Measurements from ENCODE around the gene TMEM19. TPM values are rescaled to one million over a fixed set of nuclear protein-coding genes. Genes with fewer than 3 reads are reported as not detected.

TMEM19 gene
- total and polyA plus RNA-seq, 7 donors: 6.0 to 31.1 (median 18.8) TPM

GRCh38 chr12:71721783-71722505 is 36.1 kb downstream of the TMEM19 start:
- Histone ChIP-seq H3K9me3 (no peaks in the 10 kb centered on the region), H3K27ac (no peak overlapping the region), H3K27me3 (ENCODE audit: insufficient read depth in 3 of 3, low read length in 2 of 3) (no peaks in the 10 kb centered on the region), H3K36me3 (ENCODE audit: insufficient read depth in 1 of 2, low read depth in 1 of 2) (no peaks in the 10 kb centered on the region), H3K4me1 (no peaks in the 10 kb centered on the region), H3K4me3 (no peak overlapping the region)
- TF ChIP-seq, protein P1, sequence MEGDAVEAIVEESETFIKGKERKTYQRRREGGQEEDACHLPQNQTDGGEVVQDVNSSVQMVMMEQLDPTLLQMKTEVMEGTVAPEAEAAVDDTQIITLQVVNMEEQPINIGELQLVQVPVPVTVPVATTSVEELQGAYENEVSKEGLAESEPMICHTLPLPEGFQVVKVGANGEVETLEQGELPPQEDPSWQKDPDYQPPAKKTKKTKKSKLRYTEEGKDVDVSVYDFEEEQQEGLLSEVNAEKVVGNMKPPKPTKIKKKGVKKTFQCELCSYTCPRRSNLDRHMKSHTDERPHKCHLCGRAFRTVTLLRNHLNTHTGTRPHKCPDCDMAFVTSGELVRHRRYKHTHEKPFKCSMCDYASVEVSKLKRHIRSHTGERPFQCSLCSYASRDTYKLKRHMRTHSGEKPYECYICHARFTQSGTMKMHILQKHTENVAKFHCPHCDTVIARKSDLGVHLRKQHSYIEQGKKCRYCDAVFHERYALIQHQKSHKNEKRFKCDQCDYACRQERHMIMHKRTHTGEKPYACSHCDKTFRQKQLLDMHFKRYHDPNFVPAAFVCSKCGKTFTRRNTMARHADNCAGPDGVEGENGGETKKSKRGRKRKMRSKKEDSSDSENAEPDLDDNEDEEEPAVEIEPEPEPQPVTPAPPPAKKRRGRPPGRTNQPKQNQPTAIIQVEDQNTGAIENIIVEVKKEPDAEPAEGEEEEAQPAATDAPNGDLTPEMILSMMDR (IDR thresholded peaks at IDR 0.05): no peak
- DNase-seq: no peak
- WGBS, 3 donors: 83 to 90% (median 89%) methylated on average over 4 of the region's 4 CpGs
- ATAC-seq: no peak
- intact Hi-C loops (cut with DNase I): no loop called here

GRCh38 chr12:71725011-71725410 is 39.1 kb downstream of the TMEM19 start:
- H3K27me3 ChIP-seq (ENCODE audit: insufficient read depth in 3 of 3, low read length in 2 of 3): no peaks in the 10 kb centered on the region
- WGBS, 3 donors: 71 to 86% (median 80%) methylated on average over 3 of the region's 3 CpGs
- no peaks in the 10 kb centered on the region for H3K9me3 ChIP-seq
- H3K27ac ChIP-seq: no peak overlapping the region
- DNase-seq (no peak), ATAC-seq (no peak)
- TF ChIP-seq, protein P1 (IDR thresholded peaks at IDR 0.05): no peak
- H3K4me3 ChIP-seq: no peak overlapping the region
- intact Hi-C loops (cut with DNase I): no loop called here
- H3K4me1 ChIP-seq: no peaks in the 10 kb centered on the region
- no peaks in the 10 kb centered on the region for H3K36me3 ChIP-seq (ENCODE audit: insufficient read depth in 1 of 2, low read depth in 1 of 2)

GRCh38 chr12:71726548-71726947 is 40.7 kb downstream of the TMEM19 start:
- WGBS, 3 donors: 65 to 77% (median 66%) methylated on average over 2 of the region's 2 CpGs
- Histone ChIP-seq H3K27ac (no peak overlapping the region), H3K27me3 (ENCODE audit: insufficient read depth in 3 of 3, low read length in 2 of 3) (no peaks in the 10 kb centered on the region), H3K36me3 (ENCODE audit: insufficient read depth in 1 of 2, low read depth in 1 of 2) (no peaks in the 10 kb centered on the region), H3K4me3 (no peak overlapping the region), H3K9me3 (no peaks in the 10 kb centered on the region), H3K4me1 (no peaks in the 10 kb centered on the region)
- intact Hi-C loops (cut with DNase I): no loop called here
- TF ChIP-seq, protein P1 (IDR thresholded peaks at IDR 0.05): no peak
- DNase-seq: no peak
- no peak for ATAC-seq

GRCh38 chr12:71727958-71728357 is 42.1 kb downstream of the TMEM19 start:
- H3K4me3 ChIP-seq: no peak overlapping the region
- no peak overlapping the region for H3K27ac ChIP-seq
- no peaks in the 10 kb centered on the region for H3K9me3 ChIP-seq
- ATAC-seq (no peak), DNase-seq (no peak)
- TF ChIP-seq, protein P1 (IDR thresholded peaks at IDR 0.05): no peak
- no peaks in the 10 kb centered on the region for H3K36me3 ChIP-seq (ENCODE audit: insufficient read depth in 1 of 2, low read depth in 1 of 2)
- intact Hi-C loops (cut with DNase I): no loop called here
- no peaks in the 10 kb centered on the region for H3K4me1 ChIP-seq
- H3K27me3 ChIP-seq (ENCODE audit: insufficient read depth in 3 of 3, low read length in 2 of 3): no peaks in the 10 kb centered on the region
- WGBS, 3 donors: 76 to 86% (median 85%) methylated on average over 5 of the region's 5 CpGs

GRCh38 chr12:71730936-71731335 is 45.1 kb downstream of the TMEM19 start:
- ATAC-seq (no peak), DNase-seq (no peak)
- H3K9me3 ChIP-seq: no peaks in the 10 kb centered on the region
- intact Hi-C loops (cut with DNase I): no loop called here
- no peaks in the 10 kb centered on the region for H3K27me3 ChIP-seq (ENCODE audit: insufficient read depth in 3 of 3, low read length in 2 of 3)
- H3K4me1 ChIP-seq: no peaks in the 10 kb centered on the region
- H3K4me3 ChIP-seq: no peak overlapping the region
- 74 to 81% (median 75%) methylated on average over 7 of the region's 7 CpGs for WGBS, 3 donors
- TF ChIP-seq, protein P1 (IDR thresholded peaks at IDR 0.05): no peak
- no peak overlapping the region for H3K27ac ChIP-seq
- H3K36me3 ChIP-seq (ENCODE audit: insufficient read depth in 1 of 2, low read depth in 1 of 2): no peaks in the 10 kb centered on the region
